GM23338 (cell line): ENCODE measurements around the gene HNRNPF. TPM values are rescaled to one million over a fixed set of nuclear protein-coding genes. Genes with fewer than 3 reads are reported as not detected.

Source experiments
- ATAC-seq: fragments of 200-7000 bp; cut with Tn5 transposase; 3 replicates; pipeline ENCODE4 v1.9.1; 2020
- DNase-seq: peaks from one replicate; pipeline ENCODE4 v3.0.0-alpha.2; 2015; ENCODE audit warnings: low spot score
- H2AFZ ChIP-seq: fragments of 200-600 bp; sonication (generic); 2 replicates; pipeline ENCODE4 v1.8.0; 2016; ENCODE audit warnings: antibody characterized with exemption, mild to moderate bottlenecking, moderate library complexity
- H3F3A ChIP-seq: fragments of 200-600 bp; sonication (generic); replicated peaks from 2 replicates; pipeline ENCODE4 v1.8.0; 2017; ENCODE audit warnings: antibody characterized with exemption, mixed run types, low read depth
- H3K27ac ChIP-seq: fragments of 200-600 bp; sonication (generic); 2 replicates; pipeline ENCODE4 v1.6.1; 2016; ENCODE audit warnings: low read depth
- H3K27me3 ChIP-seq: fragments of 200-600 bp; sonication (generic); 2 replicates; pipeline ENCODE4 v1.8.0; 2016; ENCODE audit warnings: mild to moderate bottlenecking, mixed run types, moderate library complexity; ENCODE audit not compliant: insufficient read depth
- H3K36me3 ChIP-seq: fragments of 200-600 bp; sonication (generic); 2 replicates; pipeline ENCODE4 v1.8.0; 2016; ENCODE audit warnings: mild to moderate bottlenecking; ENCODE audit not compliant: insufficient read depth
- H3K4me1 ChIP-seq: fragments of 200-600 bp; sonication (generic); 2 replicates; pipeline ENCODE4 v1.8.0; 2016; ENCODE audit warnings: mild to moderate bottlenecking, moderate library complexity; ENCODE audit not compliant: insufficient read depth
- H3K4me2 ChIP-seq: fragments of 200-600 bp; sonication (generic); 2 replicates; pipeline ENCODE4 v1.7.1; 2017; ENCODE audit warnings: mixed run types
- H3K4me3 ChIP-seq: fragments of 200-600 bp; sonication (generic); 2 replicates; pipeline ENCODE4 v1.6.1; 2016; ENCODE audit warnings: mixed run types
- H3K79me2 ChIP-seq: fragments of 200-600 bp; sonication (generic); replicated peaks from 2 replicates; pipeline ENCODE4 v1.8.0; 2017; ENCODE audit warnings: mild to moderate bottlenecking; ENCODE audit not compliant: insufficient read depth
- H3K9me2 ChIP-seq: fragments of 200-600 bp; sonication (generic); 2 replicates; pipeline ENCODE4 v1.8.0; 2017; ENCODE audit not compliant: insufficient read depth
- H4K20me1 ChIP-seq: fragments of 200-600 bp; sonication (generic); replicated peaks from 2 replicates; pipeline ENCODE4 v1.8.0; 2017; ENCODE audit warnings: mild to moderate bottlenecking; ENCODE audit not compliant: insufficient read depth
- H3K27ac Mint-ChIP-seq: 2 replicates; pipeline ENCODE4 v1.8.0; 2020; ENCODE audit warnings: inconsistent platforms, mild to moderate bottlenecking, moderate library complexity, mixed read lengths
- H3K27me3 Mint-ChIP-seq: 3 replicates; pipeline ENCODE4 v1.8.0; 2022; ENCODE audit warnings: low read depth, mild to moderate bottlenecking, moderate library complexity, mixed read lengths, inconsistent platforms; ENCODE audit not compliant: insufficient read depth, poor library complexity
- H3K36me3 Mint-ChIP-seq: 3 replicates; pipeline ENCODE4 v1.8.0; 2021; ENCODE audit warnings: low read depth, mild to moderate bottlenecking, inconsistent platforms, moderate library complexity, mixed read lengths
- H3K4me1 Mint-ChIP-seq: 3 replicates; pipeline ENCODE4 v1.8.0; 2020; ENCODE audit warnings: mild to moderate bottlenecking, inconsistent platforms, mixed read lengths
- H3K4me3 Mint-ChIP-seq: 3 replicates; pipeline ENCODE4 v1.8.0; 2021; ENCODE audit warnings: moderate library complexity, mild to moderate bottlenecking, inconsistent platforms, mixed read lengths
- H3K9me3 Mint-ChIP-seq: 3 replicates; pipeline ENCODE4 v1.8.0; 2020; ENCODE audit warnings: moderate library complexity, mild to moderate bottlenecking, inconsistent platforms, mixed read lengths
- CREB1 ChIP-seq: fragments of 250-450 bp; sonication (Bioruptor Pico); IDR thresholded peaks from 2 replicates; pipeline ENCODE4 v1.5.0; 2020; ENCODE audit warnings: low read depth, mild to moderate bottlenecking, moderate library complexity
- CTCF ChIP-seq, 2 experiments: fragments of 200-600 bp in 1 of 2; sonication (generic) in 1 of 2; conservative IDR thresholded peaks; 2 replicates each; pipeline versions ENCODE4 v1.5.1 to v1.6.1; 2016 to 2017; ENCODE audit warnings: antibody characterized with exemption in 2 of 2, low read depth in 2 of 2, mild to moderate bottlenecking in 2 of 2, moderate library complexity in 1 of 2
- ETS1 ChIP-seq: IDR thresholded peaks from 2 replicates; pipeline ENCODE4 v1.6.1; 2016; ENCODE audit warnings: antibody characterized with exemption
- EZH2 ChIP-seq: fragments of 200-600 bp; sonication (generic); IDR thresholded peaks from one replicate; pipeline ENCODE4 v1.8.0; 2017; ENCODE audit warnings: antibody characterized with exemption, mild to moderate bottlenecking, low read depth; ENCODE audit not compliant: unreplicated experiment
- EZH2phosphoT487 ChIP-seq: fragments of 200-600 bp; sonication (generic); IDR thresholded peaks from one replicate; pipeline ENCODE4 v1.8.1; 2018; ENCODE audit warnings: antibody characterized with exemption; ENCODE audit not compliant: unreplicated experiment
- NANOG ChIP-seq: IDR thresholded peaks from 2 replicates; pipeline ENCODE4 v1.6.1; 2016; ENCODE audit warnings: antibody characterized with exemption, borderline replicate concordance
- POLR2AphosphoS5 ChIP-seq: IDR thresholded peaks from 2 replicates; pipeline ENCODE4 v1.6.1; 2016; ENCODE audit warnings: antibody characterized with exemption, low read depth
- REST ChIP-seq: IDR thresholded peaks from one replicate; pipeline ENCODE4 v1.6.1; 2018; ENCODE audit warnings: antibody characterized with exemption; ENCODE audit not compliant: unreplicated experiment
- ZNF114 ChIP-seq: fragments of 250-450 bp; sonication (Bioruptor Pico); IDR thresholded peaks from 2 replicates; pipeline ENCODE4 v1.5.0; 2020; ENCODE audit warnings: mild to moderate bottlenecking, moderate library complexity
- ZNF331 ChIP-seq: fragments of 250-450 bp; sonication (Bioruptor Pico); IDR thresholded peaks from 2 replicates; pipeline ENCODE4 v1.5.0; 2020; ENCODE audit warnings: low read depth, mild to moderate bottlenecking, moderate library complexity
- polyA plus RNA-seq: library from polyadenylated mRNA; unstranded; fragments of >200 nt; fragmentation: Nextera tagmentation; extraction: Ambion mirVana; gene quantifications from 2 replicates; pipeline ENCODE4 v1.2.1, GENCODE V29; 2016
- total RNA-seq: library from RNA; depleted of rRNA; stranded (reverse); fragments of >200 nt; shearing (Covaris generic); gene quantifications from 2 replicates; pipeline ENCODE4 v1.2.3, GENCODE V29; 2014

The HNRNPF gene
- total and polyA plus RNA-seq, 2 experiments from 2014 or later: 210 to 378 TPM

GRCh38 chr10:43396061-43396927, 12.7 kb downstream of the HNRNPF start:
- Histone ChIP-seq H3K27ac (peak overlapping the region; percentile 99), H3K4me2 (peak overlapping the region; percentile 97), H2AFZ (no peak overlapping the region), H3K4me1 (peaks cover 44% of the 10 kb centered on the region), H3K27me3 (no peaks in the 10 kb centered on the region), H4K20me1 (peaks cover 63% of the 10 kb centered on the region), H3K36me3 (peaks cover 37% of the 10 kb centered on the region), H3K79me2 (peaks cover 93% of the 10 kb centered on the region), H3K4me3 (peak overlapping the region; percentile 99), H3K9me2 (no peaks in the 10 kb centered on the region), H3F3A (peaks cover 25% of the 10 kb centered on the region; the same call in 1 of the 2 replicates)
- peak; percentile 73 for ATAC-seq
- Mint-ChIP-seq H3K4me3 (peak overlapping the region; percentile 93), H3K27me3 (peaks cover 20% of the 10 kb centered on the region), H3K36me3 (peaks cover 71% of the 10 kb centered on the region), H3K27ac (peak overlapping the region; percentile 99), H3K9me3 (no peaks in the 10 kb centered on the region; the same call in 2 of the 3 replicates), H3K4me1 (peaks cover 57% of the 10 kb centered on the region)
- TF ChIP-seq POLR2AphosphoS5 (peak; percentile 66), EZH2phosphoT487 (no peak), ZNF114 (CRISPR knock-in tag) (no peak), ETS1 (no peak), CTCF (conservative IDR thresholded peaks at IDR 0.05; ENCODE audit: low read depth in 2 of 2) (no peak), ZNF331 (CRISPR knock-in tag) (no peak), EZH2 (no peak), NANOG (no peak), REST (no peak), CREB1 (CRISPR knock-in tag) (0 out of 2 replicates have a peak, but pooled peaks have one; percentile 1)
- DNase-seq: peak; percentile 83
